Measurements from ENCODE around the gene PIP5KL1. TPM values are rescaled to one million over a fixed set of nuclear protein-coding genes. Genes with fewer than 3 reads are reported as not detected.

Gene PIP5KL1
- total RNA-seq, 1 donor from 2014 or later, result 11.5 TPM

DNA sequence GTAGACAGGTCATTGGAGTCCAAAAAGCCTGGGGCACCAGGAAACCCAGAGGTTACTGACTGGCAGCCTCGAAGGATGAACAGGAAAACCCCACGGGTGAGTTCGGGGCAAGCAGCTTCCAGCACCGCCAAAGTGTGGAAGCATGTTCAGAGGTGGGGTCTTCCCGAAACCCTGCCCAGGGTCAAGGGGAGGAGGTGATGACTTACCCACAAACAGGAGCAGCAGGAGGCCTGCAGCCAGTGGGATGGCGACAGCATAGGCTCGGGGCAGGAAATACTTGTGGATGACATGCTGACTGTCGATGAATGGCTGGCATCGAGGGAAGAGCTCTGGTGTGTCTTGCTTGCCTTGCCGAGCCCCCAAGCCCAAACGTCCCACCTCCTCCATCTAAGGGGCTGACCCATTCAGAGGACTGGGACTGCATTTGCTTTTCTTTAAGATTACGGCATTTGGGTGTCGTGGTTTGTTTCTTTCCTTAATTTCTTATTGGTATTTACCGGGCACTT lies 5.8 kb upstream of the PIP5KL1 start:
- no peaks in the 10 kb centered on the region for H3K27me3 ChIP-seq (ENCODE audit: low read depth)
- H3K4me1 ChIP-seq, result peaks cover 29% of the 10 kb centered on the region
- H3K9me3 ChIP-seq, result no peaks in the 10 kb centered on the region
- no peak overlapping the region for H3K27ac ChIP-seq
- H3K36me3 ChIP-seq, result peaks cover 5% of the 10 kb centered on the region
- ATAC-seq (no peak), DNase-seq (no peak)
- H3K4me3 ChIP-seq, result peak overlapping the region; percentile 88
- intact Hi-C loops (cut with DNase I), result no loop called here
- TF ChIP-seq, protein P1, sequence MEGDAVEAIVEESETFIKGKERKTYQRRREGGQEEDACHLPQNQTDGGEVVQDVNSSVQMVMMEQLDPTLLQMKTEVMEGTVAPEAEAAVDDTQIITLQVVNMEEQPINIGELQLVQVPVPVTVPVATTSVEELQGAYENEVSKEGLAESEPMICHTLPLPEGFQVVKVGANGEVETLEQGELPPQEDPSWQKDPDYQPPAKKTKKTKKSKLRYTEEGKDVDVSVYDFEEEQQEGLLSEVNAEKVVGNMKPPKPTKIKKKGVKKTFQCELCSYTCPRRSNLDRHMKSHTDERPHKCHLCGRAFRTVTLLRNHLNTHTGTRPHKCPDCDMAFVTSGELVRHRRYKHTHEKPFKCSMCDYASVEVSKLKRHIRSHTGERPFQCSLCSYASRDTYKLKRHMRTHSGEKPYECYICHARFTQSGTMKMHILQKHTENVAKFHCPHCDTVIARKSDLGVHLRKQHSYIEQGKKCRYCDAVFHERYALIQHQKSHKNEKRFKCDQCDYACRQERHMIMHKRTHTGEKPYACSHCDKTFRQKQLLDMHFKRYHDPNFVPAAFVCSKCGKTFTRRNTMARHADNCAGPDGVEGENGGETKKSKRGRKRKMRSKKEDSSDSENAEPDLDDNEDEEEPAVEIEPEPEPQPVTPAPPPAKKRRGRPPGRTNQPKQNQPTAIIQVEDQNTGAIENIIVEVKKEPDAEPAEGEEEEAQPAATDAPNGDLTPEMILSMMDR (IDR thresholded peaks at IDR 0.05), result no peak

DNA sequence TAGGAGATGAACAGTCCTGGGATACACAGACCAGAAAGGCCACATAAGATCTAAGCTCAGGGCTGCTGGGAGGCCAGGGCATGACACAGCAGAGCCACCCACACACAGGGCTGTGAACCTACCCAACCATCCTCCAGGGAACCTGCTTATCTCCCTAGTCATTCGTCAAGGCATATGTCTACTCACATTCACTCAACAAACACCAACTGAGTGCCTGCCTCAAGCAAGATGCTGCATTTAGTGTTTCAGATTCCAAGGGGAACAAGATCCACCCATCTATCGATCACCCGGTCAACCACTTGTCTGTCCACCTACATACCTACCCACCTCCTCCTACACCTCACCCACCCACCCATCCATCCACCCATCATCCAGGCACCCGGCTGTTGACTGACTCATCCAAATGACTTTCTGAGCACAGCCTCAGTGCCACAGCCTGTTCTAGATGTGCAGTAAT lies 5.2 kb upstream of the PIP5KL1 start:
- no peaks in the 10 kb centered on the region for H3K36me3 ChIP-seq
- H3K4me1 ChIP-seq, result peaks cover 35% of the 10 kb centered on the region
- no peak for DNase-seq
- H3K27me3 ChIP-seq (ENCODE audit: low read depth), result no peaks in the 10 kb centered on the region
- ATAC-seq, result no peak
- TF ChIP-seq, protein P1 (IDR thresholded peaks at IDR 0.05), result no peak
- no peak overlapping the region for H3K4me3 ChIP-seq
- H3K27ac ChIP-seq, result no peak overlapping the region
- no peaks in the 10 kb centered on the region for H3K9me3 ChIP-seq
- intact Hi-C loops (cut with DNase I), result no loop called here

DNA sequence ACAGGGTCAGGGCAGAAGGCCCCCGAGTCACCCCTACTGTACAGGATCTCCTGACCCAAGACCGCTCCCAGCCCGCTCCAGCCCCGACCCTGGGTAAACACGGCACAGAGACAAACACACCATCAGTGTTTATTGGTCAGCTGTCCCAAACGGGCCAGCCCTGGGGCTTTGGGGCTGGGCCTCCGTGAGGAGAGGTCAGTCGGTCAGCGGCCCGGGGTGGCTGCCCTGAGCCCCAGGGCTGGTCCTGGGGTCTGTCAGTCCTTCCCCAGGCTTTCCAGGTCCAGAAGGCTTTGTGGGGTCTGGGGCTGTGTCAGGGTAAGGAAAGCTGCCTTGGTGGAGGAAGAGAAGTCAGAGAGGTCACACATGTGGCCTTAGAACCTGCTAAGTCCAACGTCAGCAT lies 4.4 kb upstream of the PIP5KL1 start:
- no peaks in the 10 kb centered on the region for H3K9me3 ChIP-seq
- peaks cover 43% of the 10 kb centered on the region for H3K4me1 ChIP-seq
- no peaks in the 10 kb centered on the region for H3K27me3 ChIP-seq (ENCODE audit: low read depth)
- no peaks in the 10 kb centered on the region for H3K36me3 ChIP-seq
- no peak for ATAC-seq
- no peak for DNase-seq
- intact Hi-C loops (cut with DNase I), result no loop called here
- TF ChIP-seq, protein P1 (IDR thresholded peaks at IDR 0.05), result no peak
- no peak overlapping the region for H3K4me3 ChIP-seq
- no peak overlapping the region for H3K27ac ChIP-seq

DNA sequence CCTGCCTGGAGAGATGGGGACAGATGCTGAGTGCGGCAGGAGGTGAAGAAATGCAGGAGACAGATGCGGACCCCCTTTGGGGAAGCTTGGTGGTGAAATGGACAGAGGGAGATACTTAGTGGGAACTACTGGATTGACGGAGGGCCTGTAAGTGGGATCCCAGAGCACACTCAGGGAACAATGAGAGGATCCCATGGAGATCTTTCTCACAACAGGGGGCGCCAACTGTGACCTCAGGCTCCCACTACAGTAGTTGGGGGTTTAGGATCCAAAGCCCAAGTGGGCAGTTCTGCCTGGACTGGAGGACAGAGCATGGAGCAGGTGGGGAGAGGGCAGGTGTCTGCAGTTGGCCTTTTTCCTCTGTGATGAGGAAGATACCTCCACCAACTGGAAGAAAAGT lies 3.7 kb upstream of the PIP5KL1 start:
- H3K27me3 ChIP-seq (ENCODE audit: low read depth), result no peaks in the 10 kb centered on the region
- no peaks in the 10 kb centered on the region for H3K36me3 ChIP-seq
- intact Hi-C loops (cut with DNase I), result no loop called here
- H3K4me1 ChIP-seq, result peaks cover 50% of the 10 kb centered on the region
- no peaks in the 10 kb centered on the region for H3K9me3 ChIP-seq
- TF ChIP-seq, protein P1 (IDR thresholded peaks at IDR 0.05), result no peak
- DNase-seq, result no peak
- H3K4me3 ChIP-seq, result no peak overlapping the region
- no peak overlapping the region for H3K27ac ChIP-seq
- no peak for ATAC-seq

DNA sequence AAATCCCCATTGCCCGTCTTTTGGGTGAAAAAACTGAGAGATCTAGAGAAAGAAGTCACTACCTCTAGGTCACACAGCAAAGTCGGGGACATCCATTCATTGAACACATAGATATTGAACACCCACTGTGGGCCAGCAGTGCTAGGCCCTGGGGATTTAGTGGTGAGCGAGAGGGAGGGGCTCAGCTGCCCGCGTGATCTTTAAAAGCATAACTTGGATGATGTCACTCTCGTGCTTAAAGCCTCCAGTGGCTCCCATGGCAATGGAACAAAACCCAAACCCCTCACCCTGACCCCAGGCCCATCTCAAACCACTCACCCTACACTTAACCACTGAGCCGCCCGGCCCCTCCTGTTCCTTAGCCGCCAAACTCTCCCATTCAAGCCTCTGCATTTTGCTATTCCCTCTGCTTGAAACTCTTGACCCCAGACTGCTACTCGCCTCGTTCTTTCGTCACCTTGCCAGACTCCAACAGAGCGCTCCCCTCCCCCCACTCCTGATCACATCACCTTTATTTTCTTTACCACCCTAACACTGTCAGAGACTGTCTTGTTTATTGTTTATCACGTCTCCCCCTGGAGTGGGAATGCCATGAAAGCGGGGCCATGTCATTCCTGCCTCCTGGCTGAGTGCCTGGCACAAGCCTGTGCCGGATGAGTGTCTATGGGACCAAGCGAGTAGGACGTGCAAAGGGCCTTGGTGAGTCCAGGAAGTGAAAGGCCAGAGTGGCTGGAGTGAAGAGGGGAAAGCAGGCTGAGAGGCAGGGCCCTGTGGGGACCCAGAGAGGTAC lies 710 bp upstream of the PIP5KL1 start:
- H3K4me3 ChIP-seq, result peak overlapping the region; percentile 69
- TF ChIP-seq, protein P1 (IDR thresholded peaks at IDR 0.05), result no peak
- peaks cover 58% of the 10 kb centered on the region for H3K4me1 ChIP-seq
- no peaks in the 10 kb centered on the region for H3K36me3 ChIP-seq
- H3K27me3 ChIP-seq (ENCODE audit: low read depth), result peaks cover 13% of the 10 kb centered on the region
- peak overlapping the region; percentile 76 for H3K27ac ChIP-seq
- no peaks in the 10 kb centered on the region for H3K9me3 ChIP-seq
- intact Hi-C loops (cut with DNase I), result no loop called here
- DNase-seq (no peak), ATAC-seq (peak; percentile 75 to 82)
